Posterior cingulate gyrus (tissue), 11 donors: ENCODE results near the gene EXD2.

Source experiments
- DNase-seq, 10 donors: peaks; one replicate each; pipeline versions ENCODE4 v3.0.0 to v3.0.0-alpha.2; 2020 to 2021; ENCODE audit warnings: mixed read lengths in 3 of 10
- intact Hi-C: fragments of 100-400 bp; cut with DNase I; formaldehyde crosslinking; loops from one replicate; pipeline ENCODE4 v1.15.1; 2023

EXD2 gene

DNA sequence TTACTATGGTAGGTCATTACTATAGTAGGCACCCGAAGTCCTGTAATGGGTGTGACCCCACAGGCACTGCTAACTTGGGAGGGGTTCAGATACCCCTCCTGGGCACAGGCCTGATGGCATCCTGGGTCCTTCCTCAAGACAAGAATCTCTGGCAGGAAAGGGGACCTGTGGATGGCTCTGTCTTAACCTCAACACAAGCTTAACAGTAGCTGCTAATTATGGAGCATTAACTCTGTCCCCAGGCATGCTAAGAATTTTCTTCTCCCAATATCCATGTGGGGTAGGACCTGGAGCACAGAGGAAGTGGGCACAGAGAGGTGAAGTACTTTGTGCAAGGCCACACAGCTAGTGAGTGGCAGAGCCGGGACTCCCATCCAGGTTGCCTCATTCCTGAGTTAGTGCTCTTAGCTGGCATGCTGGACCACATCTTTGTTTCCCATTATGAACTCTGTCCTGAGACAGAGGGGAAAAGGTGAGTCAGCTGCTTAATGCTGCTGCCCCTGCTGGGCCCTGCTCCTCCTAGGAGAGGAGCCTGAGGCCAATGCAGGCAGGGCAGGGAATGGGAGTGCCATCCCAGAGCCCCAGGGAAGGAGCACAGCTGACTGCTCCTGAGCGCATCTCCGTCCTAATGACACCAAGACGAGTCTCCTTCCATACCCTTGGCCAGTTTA lies 100.7 kb downstream of the EXD2 start:
- intact Hi-C loops, result no loop called here
- peak in 1 of 10 donors; percentile 34 for DNase-seq
